Uterus (tissue), 4 donors: ENCODE measurements around the gene MAPT. TPM values are rescaled to one million over a fixed set of nuclear protein-coding genes. Genes with fewer than 3 reads are reported as not detected.

Source experiments
- DNase-seq, 2 donors: peaks; one replicate each; pipeline ENCODE4 v3.0.0-alpha.2; 2019 to 2020
- H3K27ac ChIP-seq, 2 donors: fragments of 200-600 bp; sonication (generic); 1 replicate in 1 of 2; 2 replicates in 1 of 2; pipeline ENCODE4 v1.5.1; 2016 to 2018
- H3K27me3 ChIP-seq, 2 donors: fragments of 200-600 bp; sonication (generic); one replicate each; pipeline ENCODE4 v1.5.1; 2018 to 2019; ENCODE audit warnings: control low read depth in 1 of 2
- H3K36me3 ChIP-seq, 2 donors: fragments of 200-600 bp; sonication (generic); one replicate each; pipeline ENCODE4 v1.5.1; 2019; ENCODE audit warnings: control low read depth in 1 of 2
- H3K4me1 ChIP-seq, 2 donors: fragments of 200-600 bp; sonication (generic); one replicate each; pipeline ENCODE4 v1.5.1; 2018 to 2019; ENCODE audit warnings: control low read depth in 1 of 2
- H3K4me3 ChIP-seq, 2 donors: fragments of 200-600 bp; sonication (generic); 1 replicate in 1 of 2; 2 replicates in 1 of 2; pipeline ENCODE4 v1.5.1; 2018 to 2019; ENCODE audit warnings: mild to moderate bottlenecking in 1 of 2
- H3K9me3 ChIP-seq, 2 donors: fragments of 200-600 bp; sonication (generic); one replicate each; pipeline ENCODE4 v1.5.1; 2019; ENCODE audit warnings: control low read depth in 1 of 2
- CTCF ChIP-seq, 4 experiments: fragments of 200-600 bp in 2 of 4; fragments of 450-650 bp in 2 of 4; sonication (generic) in 2 of 4; IDR thresholded peaks; one replicate each; pipeline ENCODE4 v1.5.1; 2016 to 2019; ENCODE audit warnings: antibody characterized with exemption in 4 of 4, mild to moderate bottlenecking in 2 of 4, moderate library complexity in 1 of 4
- POLR2A ChIP-seq, 2 donors: fragments of 450-650 bp; IDR thresholded peaks; one replicate each; pipeline ENCODE4 v1.6.1; 2016; ENCODE audit warnings: antibody characterized with exemption in 2 of 2, mild to moderate bottlenecking in 1 of 2, moderate library complexity in 1 of 2
- intact Hi-C: fragments of 100-400 bp; cut with DNase I; formaldehyde crosslinking; loops from one replicate; pipeline ENCODE4 v1.15.1; 2023; ENCODE audit warnings: low total_unique reads
- total RNA-seq, 4 donors: library from RNA; depleted of rRNA in 3 of 4; stranded (reverse); fragments of >200 nt in 3 of 4; gene quantifications; one replicate each; pipeline versions ENCODE4 v1.1.0 to v1.2.4, GENCODE V29; 2014 to 2023
- donor health status: DM: yes; HTN: yes; CAD: no.

The MAPT gene
- total RNA-seq, 4 donors from 2014 or later: 0.26 to 4.1 (median 1.5) TPM; not detected in 1

- no peak for DNase-seq
- TF ChIP-seq POLR2A (IDR thresholded peaks at IDR 0.05) (no peak), CTCF (IDR thresholded peaks at IDR 0.05) (no peak)
- Histone ChIP-seq H3K9me3 (no peaks in the 10 kb centered on the region), H3K4me3 (no peak overlapping the region), H3K36me3 (no peaks in the 10 kb centered on the region), H3K27ac (no peak overlapping the region), H3K4me1 (no peaks in the 10 kb centered on the region), H3K27me3 (no peaks in the 10 kb centered on the region)
- intact Hi-C loops: no loop called here
These were observed 45.0 kb downstream of the MAPT start for GRCh38 chr17:45939395-45939794.

GRCh38 chr17:45940293-45940692 is 45.9 kb downstream of the MAPT start:
- H3K4me3 ChIP-seq: no peak overlapping the region
- H3K27me3 ChIP-seq: no peaks in the 10 kb centered on the region
- intact Hi-C loops: no loop called here
- no peaks in the 10 kb centered on the region for H3K4me1 ChIP-seq
- TF ChIP-seq POLR2A (IDR thresholded peaks at IDR 0.05) (no peak), CTCF (IDR thresholded peaks at IDR 0.05) (no peak)
- H3K9me3 ChIP-seq: no peaks in the 10 kb centered on the region
- no peak overlapping the region for H3K27ac ChIP-seq
- no peak for DNase-seq
- H3K36me3 ChIP-seq: no peaks in the 10 kb centered on the region

GRCh38 chr17:45940826-45941225 is 46.5 kb downstream of the MAPT start:
- Histone ChIP-seq H3K36me3 (no peaks in the 10 kb centered on the region), H3K9me3 (no peaks in the 10 kb centered on the region), H3K4me1 (no peaks in the 10 kb centered on the region), H3K4me3 (no peak overlapping the region), H3K27me3 (no peaks in the 10 kb centered on the region), H3K27ac (no peak overlapping the region)
- TF ChIP-seq CTCF (IDR thresholded peaks at IDR 0.05) (no peak), POLR2A (IDR thresholded peaks at IDR 0.05) (no peak)
- intact Hi-C loops: no loop called here
- DNase-seq: peak; percentile 23

- no peak for TF ChIP-seq CTCF (IDR thresholded peaks at IDR 0.05)
- no peak for TF ChIP-seq POLR2A (IDR thresholded peaks at IDR 0.05)
- no peak for DNase-seq
- Histone ChIP-seq H3K4me3 (no peak overlapping the region), H3K9me3 (no peaks in the 10 kb centered on the region), H3K27me3 (no peaks in the 10 kb centered on the region), H3K4me1 (no peaks in the 10 kb centered on the region), H3K27ac (no peak overlapping the region), H3K36me3 (no peaks in the 10 kb centered on the region)
- intact Hi-C loops: no loop called here
These were observed 47.0 kb downstream of the MAPT start for GRCh38 chr17:45941395-45941794.

- no peak for TF ChIP-seq POLR2A (IDR thresholded peaks at IDR 0.05)
- TF ChIP-seq CTCF (IDR thresholded peaks at IDR 0.05): no peak
- Histone ChIP-seq H3K36me3 (no peaks in the 10 kb centered on the region), H3K27me3 (no peaks in the 10 kb centered on the region), H3K9me3 (no peaks in the 10 kb centered on the region), H3K4me3 (no peak overlapping the region), H3K27ac (no peak overlapping the region), H3K4me1 (no peaks in the 10 kb centered on the region)
- peak; percentile 36 to 41 for DNase-seq
- intact Hi-C loops: no loop called here
These were observed 47.9 kb downstream of the MAPT start for GRCh38 chr17:45942284-45942683.
